ENCODE results near the gene LCN6.
"Not testable (repeated sequence)": the region's sequence is repeated elsewhere in the genome, so short reads cannot be mapped to it uniquely, and the experiment has no call there.

LCN6 gene

DNA sequence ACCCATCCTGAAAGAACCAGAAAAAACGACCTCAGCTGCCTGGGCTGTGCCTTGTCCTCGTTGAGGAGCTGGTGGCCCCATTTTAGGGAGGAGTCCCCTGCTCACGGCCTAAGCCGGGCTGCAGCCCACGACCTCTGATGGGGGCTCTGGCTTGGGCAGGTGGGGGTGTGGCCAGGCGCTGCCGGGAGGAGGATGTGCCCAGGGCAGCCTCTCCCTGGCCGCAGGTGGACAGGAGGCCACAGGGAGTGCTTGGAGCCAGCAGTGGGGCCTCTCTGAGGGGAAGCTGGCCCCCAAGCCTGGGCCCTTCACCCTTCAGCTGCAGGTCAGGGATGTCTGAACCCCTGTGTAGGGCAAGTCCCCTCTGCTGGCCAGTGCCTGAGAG, 33.4 kb downstream of the LCN6 start:
- DNase-seq (ENCODE audit: low spot score): no peak
- TF ChIP-seq, protein P1, sequence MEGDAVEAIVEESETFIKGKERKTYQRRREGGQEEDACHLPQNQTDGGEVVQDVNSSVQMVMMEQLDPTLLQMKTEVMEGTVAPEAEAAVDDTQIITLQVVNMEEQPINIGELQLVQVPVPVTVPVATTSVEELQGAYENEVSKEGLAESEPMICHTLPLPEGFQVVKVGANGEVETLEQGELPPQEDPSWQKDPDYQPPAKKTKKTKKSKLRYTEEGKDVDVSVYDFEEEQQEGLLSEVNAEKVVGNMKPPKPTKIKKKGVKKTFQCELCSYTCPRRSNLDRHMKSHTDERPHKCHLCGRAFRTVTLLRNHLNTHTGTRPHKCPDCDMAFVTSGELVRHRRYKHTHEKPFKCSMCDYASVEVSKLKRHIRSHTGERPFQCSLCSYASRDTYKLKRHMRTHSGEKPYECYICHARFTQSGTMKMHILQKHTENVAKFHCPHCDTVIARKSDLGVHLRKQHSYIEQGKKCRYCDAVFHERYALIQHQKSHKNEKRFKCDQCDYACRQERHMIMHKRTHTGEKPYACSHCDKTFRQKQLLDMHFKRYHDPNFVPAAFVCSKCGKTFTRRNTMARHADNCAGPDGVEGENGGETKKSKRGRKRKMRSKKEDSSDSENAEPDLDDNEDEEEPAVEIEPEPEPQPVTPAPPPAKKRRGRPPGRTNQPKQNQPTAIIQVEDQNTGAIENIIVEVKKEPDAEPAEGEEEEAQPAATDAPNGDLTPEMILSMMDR (IDR thresholded peaks at IDR 0.05; ENCODE audit: extremely low read depth, missing control alignments): no peak

DNA sequence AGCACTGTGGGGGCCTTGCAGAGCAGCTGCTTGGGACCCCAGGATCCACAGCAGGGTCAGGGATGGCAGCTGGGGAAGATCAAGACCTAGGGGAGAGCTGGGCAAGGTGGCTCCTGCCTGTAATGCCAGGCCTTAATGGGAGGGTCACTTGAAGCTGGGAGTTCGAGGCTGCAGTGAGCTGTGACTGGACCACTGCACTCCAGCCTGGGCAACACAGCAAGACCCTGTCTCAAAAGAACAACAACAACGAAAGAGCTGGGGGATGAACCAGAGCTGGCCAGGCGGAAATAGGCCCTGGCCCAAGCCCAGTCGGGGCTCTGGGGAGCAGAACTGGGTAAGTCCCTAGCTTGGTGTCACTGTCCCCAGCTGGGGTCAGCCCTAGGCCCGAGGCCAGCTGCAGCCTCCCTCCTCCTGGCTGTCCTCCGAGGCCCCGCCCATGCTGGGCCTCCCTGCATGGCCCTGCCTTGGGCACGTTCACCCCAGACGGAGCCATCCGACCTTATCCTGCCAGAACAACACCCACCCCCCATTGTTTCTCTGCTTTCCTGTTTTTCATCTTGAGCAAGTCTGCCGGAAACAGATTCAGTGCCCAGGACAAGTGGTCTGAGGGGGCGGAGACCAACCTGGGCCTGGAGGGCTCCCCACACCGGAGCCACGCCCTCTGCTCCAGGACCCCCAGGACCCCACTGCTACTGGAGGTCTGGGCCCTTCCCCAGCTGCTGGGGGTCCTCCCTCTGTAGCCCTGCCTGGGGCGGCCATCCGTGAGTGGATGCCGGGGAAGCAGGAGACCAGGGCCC, 34.0 kb downstream of the LCN6 start:
- TF ChIP-seq, protein P1 (IDR thresholded peaks at IDR 0.05; ENCODE audit: extremely low read depth, missing control alignments): no peak
- no peak for DNase-seq (ENCODE audit: low spot score)

DNA sequence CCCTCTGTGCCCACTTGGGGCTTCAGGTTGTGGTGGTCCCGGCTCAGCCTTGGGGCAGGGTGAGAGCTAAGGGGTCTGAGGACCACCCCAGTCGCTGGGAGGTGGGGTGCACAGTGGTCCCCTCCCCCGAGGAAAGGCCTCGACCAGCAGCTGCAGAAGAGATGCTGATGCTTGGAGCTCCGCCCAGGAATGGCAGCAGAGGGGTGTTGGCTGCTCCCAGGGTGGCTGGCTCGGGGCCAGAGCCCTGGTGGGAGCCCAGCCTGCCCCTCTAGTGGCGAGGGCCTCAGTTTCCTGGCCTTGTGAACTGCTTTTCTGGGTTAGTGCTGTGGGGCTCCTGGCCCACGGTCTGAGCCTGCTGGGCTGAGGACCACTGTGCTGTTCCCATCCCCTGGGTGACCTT, 34.8 kb downstream of the LCN6 start:
- TF ChIP-seq, protein P1 (IDR thresholded peaks at IDR 0.05; ENCODE audit: extremely low read depth, missing control alignments): no peak
- peak; percentile 52 for DNase-seq (ENCODE audit: low spot score)

DNA sequence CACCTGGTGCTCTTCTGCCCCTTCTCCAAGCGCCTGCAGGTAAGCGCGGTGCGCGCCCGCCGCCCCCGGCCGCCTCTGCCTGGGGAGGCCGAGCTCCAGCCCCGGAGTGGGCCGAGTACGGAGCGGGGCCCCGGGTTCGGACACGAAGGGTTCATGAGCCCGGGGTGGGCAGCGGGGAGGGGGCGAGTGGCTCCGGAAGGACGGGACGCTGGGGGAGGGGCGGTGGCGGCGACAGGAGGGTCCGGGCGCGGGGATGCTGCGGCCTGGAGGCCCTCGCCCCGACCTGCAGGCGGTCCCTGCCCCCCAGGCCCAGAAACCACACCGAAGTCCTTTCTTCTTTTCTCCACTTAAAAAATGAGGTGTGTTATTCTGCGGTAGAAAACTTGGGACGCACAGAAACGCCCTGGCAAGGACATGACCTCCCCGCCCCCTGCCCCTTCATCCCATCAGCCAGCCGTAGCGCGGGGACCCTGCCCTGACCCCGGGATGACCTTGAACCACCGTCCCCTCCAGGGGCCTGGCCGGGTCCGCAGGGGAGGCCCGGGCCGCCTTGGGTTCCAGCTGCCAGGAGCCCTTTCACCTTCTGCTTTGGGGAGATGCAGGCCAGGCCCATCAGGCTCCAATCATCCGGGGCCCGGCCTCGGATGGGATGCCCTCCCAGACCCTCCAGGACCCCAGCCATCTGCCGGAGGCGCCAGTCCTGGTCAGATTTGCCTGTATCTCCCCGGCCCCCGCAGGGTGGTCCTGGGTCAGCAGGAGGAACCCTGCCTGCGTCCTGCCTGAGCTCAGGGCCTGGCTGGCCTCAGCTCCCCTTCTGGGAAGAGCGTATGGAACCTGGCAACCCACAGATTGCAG, 35.4 kb downstream of the LCN6 start:
- DNase-seq (ENCODE audit: low spot score): no peak
- TF ChIP-seq, protein P1 (IDR thresholded peaks at IDR 0.05; ENCODE audit: extremely low read depth, missing control alignments): no peak

DNA sequence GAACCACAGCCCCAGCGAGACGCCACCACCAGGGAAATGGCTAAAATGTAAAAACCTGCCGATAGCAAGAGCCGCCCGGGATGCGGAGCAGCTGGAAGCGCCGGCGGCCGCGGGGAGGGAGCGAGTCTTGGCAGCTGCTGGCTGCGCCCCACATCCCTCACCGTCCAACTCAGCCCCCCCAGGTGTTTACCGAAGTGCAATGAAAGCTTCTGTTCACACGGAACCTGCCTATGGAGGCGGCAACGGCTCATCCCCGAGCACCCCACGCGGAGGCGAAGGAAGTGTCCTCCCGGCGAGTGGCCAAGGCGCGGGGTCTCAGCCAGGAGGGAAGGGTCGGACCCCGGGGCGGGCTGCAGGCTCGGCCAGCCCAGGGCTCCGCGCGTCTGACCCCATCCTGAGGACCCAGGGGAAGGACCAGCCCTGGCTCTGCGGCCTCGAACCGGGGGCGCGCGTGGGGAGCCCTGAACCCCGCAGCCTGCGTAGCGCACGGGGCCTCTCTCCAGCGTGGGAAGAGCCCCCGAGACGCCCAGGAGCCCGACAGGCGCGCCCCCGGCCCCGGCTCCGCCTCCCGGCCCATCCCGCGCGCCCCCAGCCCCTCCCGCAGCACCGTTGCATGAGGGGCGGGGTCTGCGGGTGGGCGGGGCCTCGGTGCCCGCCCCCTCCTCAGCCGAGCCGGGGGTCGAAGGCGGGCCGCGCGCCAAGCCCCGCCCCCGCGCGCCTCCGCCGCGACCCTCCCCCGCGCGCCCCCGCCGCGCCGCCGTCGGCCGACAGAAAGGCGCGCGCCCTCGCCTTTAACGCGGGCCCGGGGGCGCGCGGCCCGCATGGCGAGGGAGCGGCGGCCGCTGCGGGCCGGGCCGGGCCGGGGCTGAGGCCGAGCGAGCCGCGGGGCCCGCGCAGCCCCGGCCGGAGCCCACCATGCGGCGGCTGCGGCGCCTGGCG, 36.3 kb downstream of the LCN6 start, which contains the start of gene DIPK1B:
TSS of gene DIPK1B (plus strand) at position 822 of the 939 bp plus-strand sequence. CDS start at position 916, 94 bp downstream.
- TF ChIP-seq, protein P1 (IDR thresholded peaks at IDR 0.05; ENCODE audit: extremely low read depth, missing control alignments): no peak
- DNase-seq (ENCODE audit: low spot score): no peak

DNA sequence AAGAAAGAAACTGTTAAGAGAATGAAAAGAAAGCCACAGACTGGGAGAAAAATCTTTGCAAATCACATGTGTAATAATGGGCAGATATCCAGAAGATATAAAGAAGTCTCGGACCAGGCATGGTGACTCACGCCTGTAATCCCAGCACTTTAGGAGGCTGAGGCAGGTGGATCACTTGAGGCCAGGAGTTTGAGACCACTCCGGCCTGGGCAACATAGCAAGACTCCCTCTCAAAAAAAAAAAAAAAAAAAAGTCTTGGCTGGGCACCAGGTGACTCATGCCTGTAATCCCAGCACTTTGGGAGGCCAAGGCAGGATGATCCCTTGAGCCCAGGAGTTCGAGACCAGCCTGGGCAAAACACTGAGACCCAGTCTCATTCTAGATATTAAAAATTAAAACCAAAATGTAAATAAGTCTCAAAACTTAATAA, 37.1 kb downstream of the LCN6 start:
- DNase-seq (ENCODE audit: low spot score): not testable (repeated sequence)

DNA sequence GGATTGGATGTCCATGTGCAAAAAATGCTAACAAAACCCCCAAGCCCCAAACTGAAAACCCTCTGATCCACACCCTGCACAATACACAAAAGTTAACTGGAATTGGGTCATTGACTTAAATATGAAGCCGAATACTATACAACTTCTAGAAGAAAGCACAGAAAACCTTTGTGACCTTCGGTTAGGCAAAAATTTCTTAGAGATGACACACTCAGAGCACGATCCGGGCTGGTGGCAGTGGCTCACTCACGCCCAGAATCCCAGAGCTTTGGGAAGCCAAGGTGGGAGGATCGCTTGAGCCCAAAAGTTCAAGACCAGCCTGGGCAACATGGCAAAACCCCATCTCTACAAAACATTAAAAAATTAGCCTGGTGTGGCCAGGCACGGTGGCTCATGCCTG, 37.8 kb downstream of the LCN6 start:
- TF ChIP-seq, protein P1 (IDR thresholded peaks at IDR 0.05; ENCODE audit: extremely low read depth, missing control alignments): no peak
- DNase-seq (ENCODE audit: low spot score): no peak

Data from GM20000 (cell line).